Mesothelial cell of epicardium (in vitro differentiated cells): ENCODE data around the gene PDZD7. TPM values are rescaled to one million over a fixed set of nuclear protein-coding genes. Genes with fewer than 3 reads are reported as not detected.
A peak's percentile ranks its signal among the peaks of the same experiment; 100 is the strongest.

Source experiments
- DNase-seq, 2 experiments: peaks; one replicate each; pipeline ENCODE4 v3.0.0; 2021; ENCODE audit warnings: low spot score in 2 of 2; ENCODE audit not compliant: unreplicated experiment in 2 of 2
- H3K27ac Mint-ChIP-seq: 2 replicates; pipeline ENCODE4 v1.8.0; 2021; ENCODE audit warnings: mixed read lengths
- H3K27me3 Mint-ChIP-seq: 2 replicates; pipeline ENCODE4 v1.8.0; 2021; ENCODE audit warnings: low read depth, mixed read lengths
- H3K36me3 Mint-ChIP-seq: 2 replicates; pipeline ENCODE4 v1.8.0; 2021; ENCODE audit warnings: mixed read lengths
- H3K4me1 Mint-ChIP-seq: 2 replicates; pipeline ENCODE4 v1.8.0; 2021; ENCODE audit warnings: mixed read lengths
- H3K4me3 Mint-ChIP-seq: 2 replicates; pipeline ENCODE4 v1.8.0; 2021; ENCODE audit warnings: mild to moderate bottlenecking, moderate library complexity, mixed read lengths
- H3K9me3 Mint-ChIP-seq: 2 replicates; pipeline ENCODE4 v1.8.0; 2021; ENCODE audit warnings: mixed read lengths
- total RNA-seq: library from RNA; stranded (reverse); gene quantifications from 3 replicates; pipeline ENCODE4 v1.2.1, GENCODE V29; 2021
- TF ChIP-seq, protein P1 (sequence below): fragments of 200-600 bp; sonication (generic); IDR thresholded peaks from one replicate; pipeline ENCODE4 v1.5.0; 2021; ENCODE audit warnings: antibody characterized with exemption; ENCODE audit not compliant: unreplicated experiment

PDZD7 gene
- total RNA-seq, result 1.2 to 1.8 TPM (median 1.8 TPM) in 3 replicates

DNA sequence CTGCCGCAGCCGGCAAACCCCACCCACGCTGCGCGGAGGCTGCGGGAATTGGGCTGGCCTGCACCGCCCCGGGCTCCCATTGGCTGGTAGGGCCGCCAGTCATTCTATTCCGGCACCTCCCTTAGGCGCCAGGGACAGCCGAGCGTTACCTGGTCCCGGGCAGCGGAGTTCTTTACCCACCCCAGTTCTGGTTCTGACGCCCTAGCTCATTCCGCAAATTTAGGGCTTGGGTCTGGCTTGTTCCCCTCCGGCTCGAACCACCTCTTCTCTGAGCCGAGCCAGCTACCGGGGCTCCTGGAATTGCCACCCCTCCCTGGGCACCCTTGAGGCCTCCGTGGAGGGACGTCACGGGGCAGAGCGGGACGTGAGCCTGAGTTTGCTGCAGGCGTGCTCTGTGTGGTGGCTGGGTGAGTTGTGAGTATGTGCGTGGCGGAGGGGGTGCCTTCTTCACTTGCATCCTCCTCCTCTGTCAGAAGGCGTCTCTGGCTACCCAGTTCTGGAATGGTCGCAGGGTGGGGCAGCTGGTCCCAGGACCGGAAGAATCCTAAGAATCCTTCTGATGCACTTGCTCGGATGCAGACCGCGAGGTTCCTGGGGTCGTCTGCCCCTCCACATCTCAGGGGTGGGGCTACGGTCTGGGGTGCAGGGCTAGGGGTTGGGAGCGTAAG, at the start of gene PDZD7, which contains the start of gene SFXN3:
Gene PDZD7 (minus strand): TSS at position 2 of the 668 bp plus-strand sequence. CDS start 910 bp downstream, outside the sequence.
Gene SFXN3 (plus strand): TSS at position 107 of the 668 bp plus-strand sequence. CDS start 3,461 bp downstream, outside the sequence.
- TF ChIP-seq, protein P1, sequence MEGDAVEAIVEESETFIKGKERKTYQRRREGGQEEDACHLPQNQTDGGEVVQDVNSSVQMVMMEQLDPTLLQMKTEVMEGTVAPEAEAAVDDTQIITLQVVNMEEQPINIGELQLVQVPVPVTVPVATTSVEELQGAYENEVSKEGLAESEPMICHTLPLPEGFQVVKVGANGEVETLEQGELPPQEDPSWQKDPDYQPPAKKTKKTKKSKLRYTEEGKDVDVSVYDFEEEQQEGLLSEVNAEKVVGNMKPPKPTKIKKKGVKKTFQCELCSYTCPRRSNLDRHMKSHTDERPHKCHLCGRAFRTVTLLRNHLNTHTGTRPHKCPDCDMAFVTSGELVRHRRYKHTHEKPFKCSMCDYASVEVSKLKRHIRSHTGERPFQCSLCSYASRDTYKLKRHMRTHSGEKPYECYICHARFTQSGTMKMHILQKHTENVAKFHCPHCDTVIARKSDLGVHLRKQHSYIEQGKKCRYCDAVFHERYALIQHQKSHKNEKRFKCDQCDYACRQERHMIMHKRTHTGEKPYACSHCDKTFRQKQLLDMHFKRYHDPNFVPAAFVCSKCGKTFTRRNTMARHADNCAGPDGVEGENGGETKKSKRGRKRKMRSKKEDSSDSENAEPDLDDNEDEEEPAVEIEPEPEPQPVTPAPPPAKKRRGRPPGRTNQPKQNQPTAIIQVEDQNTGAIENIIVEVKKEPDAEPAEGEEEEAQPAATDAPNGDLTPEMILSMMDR, result no peak
- H3K36me3 Mint-ChIP-seq, result no peaks in the 10 kb centered on the region
- peaks cover 12% of the 10 kb centered on the region for H3K27me3 Mint-ChIP-seq
- H3K9me3 Mint-ChIP-seq, result no peaks in the 10 kb centered on the region
- H3K27ac Mint-ChIP-seq, result peak within 1 kb of the TSS; percentile 80
- H3K4me3 Mint-ChIP-seq, result peak within 1 kb of the TSS; percentile 65
- DNase-seq, result peak; percentile 94 to 97
- H3K4me1 Mint-ChIP-seq, result peaks cover 34% of the 10 kb centered on the region

DNA sequence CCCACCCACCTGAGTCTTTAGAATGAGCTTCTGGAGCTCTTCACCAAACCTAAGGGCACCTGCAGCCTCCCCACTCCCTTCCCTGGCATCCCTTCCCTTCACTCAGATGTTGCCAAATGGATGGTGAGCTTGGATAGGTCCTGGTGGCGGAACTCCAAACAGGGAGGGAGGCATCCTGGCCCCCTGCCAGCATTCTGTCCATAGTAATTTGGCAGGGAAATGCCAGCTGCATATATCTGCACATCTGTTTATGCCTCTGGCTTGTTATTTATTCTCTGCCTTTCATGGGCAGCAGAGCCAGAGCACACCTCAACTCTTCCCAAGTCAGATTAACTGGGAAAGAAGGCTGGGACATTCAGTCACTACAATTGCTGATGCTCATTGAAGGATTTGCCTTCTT, 48.9 kb upstream of the PDZD7 start:
- DNase-seq, result no peak
- Mint-ChIP-seq H3K4me3 (no peak overlapping the region), H3K9me3 (no peaks in the 10 kb centered on the region), H3K27ac (no peak overlapping the region), H3K27me3 (peaks cover 87% of the 10 kb centered on the region), H3K36me3 (no peaks in the 10 kb centered on the region), H3K4me1 (no peaks in the 10 kb centered on the region)
- TF ChIP-seq, protein P1, result no peak

DNA sequence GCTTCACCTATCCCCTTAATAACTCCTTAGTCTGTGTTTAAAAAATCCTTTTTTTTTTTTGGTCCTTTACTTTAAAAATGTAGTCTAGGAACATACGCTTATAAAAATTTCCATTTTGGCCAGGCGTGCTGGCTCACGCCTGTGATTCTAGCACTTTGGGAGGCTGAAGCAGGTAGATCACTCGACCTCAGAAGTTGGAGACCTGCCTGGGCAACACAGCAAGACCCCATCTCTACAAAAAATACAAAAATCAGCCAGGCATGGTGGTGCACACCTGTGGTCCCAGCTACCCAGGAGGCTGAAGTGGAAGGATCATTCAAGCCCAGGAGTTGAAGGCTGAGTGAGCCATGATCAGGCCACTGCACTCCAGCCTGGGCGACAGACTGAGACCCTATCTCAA, 45.7 kb upstream of the PDZD7 start:
- no peaks in the 10 kb centered on the region for H3K36me3 Mint-ChIP-seq
- H3K27me3 Mint-ChIP-seq, result peaks cover 89% of the 10 kb centered on the region
- DNase-seq, result no peak
- TF ChIP-seq, protein P1, result no peak
- no peak overlapping the region for H3K4me3 Mint-ChIP-seq
- H3K27ac Mint-ChIP-seq, result no peak overlapping the region
- H3K4me1 Mint-ChIP-seq, result peaks cover 20% of the 10 kb centered on the region
- no peaks in the 10 kb centered on the region for H3K9me3 Mint-ChIP-seq

DNA sequence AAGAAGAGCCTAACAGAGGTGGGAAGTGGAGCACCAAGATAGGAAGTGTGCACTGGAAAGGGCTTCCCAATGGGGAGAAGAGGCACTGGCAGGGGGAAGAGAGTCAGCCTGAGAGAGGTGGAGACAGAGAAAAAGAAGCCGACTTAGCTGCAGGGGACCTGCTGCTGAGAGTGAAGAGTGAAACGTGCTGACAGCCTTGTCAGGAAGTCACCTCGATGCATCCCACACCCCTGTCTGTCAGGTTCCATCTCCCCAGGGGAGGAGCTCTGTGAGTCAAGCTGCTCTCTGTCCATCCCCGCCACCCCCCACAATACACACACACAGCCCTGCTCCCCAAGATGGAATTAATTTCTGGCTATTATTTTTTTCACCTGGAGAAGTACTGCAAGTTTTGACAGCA, 44.8 kb upstream of the PDZD7 start:
- DNase-seq, result no peak
- TF ChIP-seq, protein P1, result no peak
- no peaks in the 10 kb centered on the region for H3K9me3 Mint-ChIP-seq
- H3K36me3 Mint-ChIP-seq, result no peaks in the 10 kb centered on the region
- H3K27me3 Mint-ChIP-seq, result peaks cover 82% of the 10 kb centered on the region
- peaks cover 23% of the 10 kb centered on the region for H3K4me1 Mint-ChIP-seq
- H3K4me3 Mint-ChIP-seq, result no peak overlapping the region
- H3K27ac Mint-ChIP-seq, result no peak overlapping the region

DNA sequence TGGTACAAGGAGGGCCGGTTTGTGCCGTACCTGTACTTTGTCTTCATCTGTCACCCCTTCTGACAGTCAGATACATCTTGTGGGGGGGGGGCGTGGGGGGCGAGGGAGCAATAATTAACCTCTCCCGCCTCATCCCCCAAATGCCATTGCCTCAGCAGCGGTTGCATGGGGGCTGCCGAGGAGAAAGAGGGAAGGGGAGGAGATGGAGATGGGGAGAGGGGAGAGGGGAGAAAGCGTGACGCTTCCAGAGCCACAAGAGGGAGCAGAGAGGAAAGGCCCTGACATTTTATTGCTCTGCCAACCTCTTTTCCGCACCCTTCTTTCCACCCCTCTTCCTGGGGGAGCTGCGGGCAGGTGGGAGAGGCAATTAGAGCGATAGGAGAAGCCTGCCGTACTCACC, 42.7 kb upstream of the PDZD7 start:
- H3K36me3 Mint-ChIP-seq, result no peaks in the 10 kb centered on the region
- H3K9me3 Mint-ChIP-seq, result no peaks in the 10 kb centered on the region
- H3K27me3 Mint-ChIP-seq, result peaks cover 61% of the 10 kb centered on the region
- TF ChIP-seq, protein P1, result no peak
- no peak overlapping the region for H3K4me3 Mint-ChIP-seq
- no peak for DNase-seq
- H3K27ac Mint-ChIP-seq, result no peak overlapping the region
- H3K4me1 Mint-ChIP-seq, result peaks cover 23% of the 10 kb centered on the region

DNA sequence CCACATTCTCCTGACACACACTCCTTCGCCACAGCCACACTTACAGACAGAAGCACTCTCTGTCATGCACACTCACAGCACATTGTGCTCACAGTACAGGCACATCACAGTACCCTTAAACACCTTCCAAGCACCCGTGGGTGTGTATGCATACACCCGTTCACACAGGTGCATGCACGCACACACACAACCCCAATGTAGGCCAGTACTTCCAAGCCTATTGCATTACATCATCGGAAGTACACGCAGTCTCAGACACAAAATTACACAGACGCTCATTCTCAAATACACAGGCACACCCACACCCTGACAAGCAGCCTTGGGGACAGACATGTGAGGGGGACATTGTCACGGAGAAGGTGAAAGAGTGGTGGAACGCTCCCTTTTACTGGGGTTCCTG, 42.0 kb upstream of the PDZD7 start:
- Mint-ChIP-seq H3K4me3 (no peak overlapping the region), H3K27me3 (peaks cover 55% of the 10 kb centered on the region), H3K27ac (no peak overlapping the region), H3K9me3 (no peaks in the 10 kb centered on the region), H3K36me3 (no peaks in the 10 kb centered on the region), H3K4me1 (peaks cover 23% of the 10 kb centered on the region)
- TF ChIP-seq, protein P1, result no peak
- no peak for DNase-seq
